ENCODE results near the gene BACE1-AS.
"Not testable (repeated sequence)": the region's sequence is repeated elsewhere in the genome, so short reads cannot be mapped to it uniquely, and the experiment has no call there.

The BACE1-AS gene

DNA sequence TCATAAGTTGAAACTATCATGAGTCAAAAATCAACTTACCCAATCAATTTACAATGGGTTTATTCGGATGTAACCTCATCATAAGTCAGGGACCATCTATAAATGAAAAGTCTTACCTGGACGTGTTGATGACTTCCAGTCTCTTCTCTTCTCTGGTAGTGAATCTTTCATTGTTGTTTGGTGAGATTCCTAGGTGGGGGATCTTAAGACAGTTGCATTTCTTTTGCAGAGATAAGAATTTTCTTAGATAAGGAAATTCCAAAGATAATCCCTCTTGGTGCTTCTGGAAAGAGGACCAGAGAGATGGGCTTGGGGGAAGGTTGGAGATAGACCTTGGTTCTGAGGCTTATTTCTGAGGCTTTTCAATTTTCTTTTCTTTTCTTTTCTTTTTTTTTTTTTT, 21.3 kb upstream of the BACE1-AS start:
- Histone ChIP-seq H3K36me3 (ENCODE audit: insufficient read depth, low read length) (no peaks in the 10 kb centered on the region), H3K9me2 (replicated peaks; ENCODE audit: low read depth, low read length) (no peaks in the 10 kb centered on the region)

GRCh38 chr11:117271208-117271607, 19.9 kb upstream of the BACE1-AS start:
- no peak overlapping the region for H3K4me3 ChIP-seq (ENCODE audit: low read length, poor library complexity, severe bottlenecking)
- no peak overlapping the region for H3K9ac ChIP-seq (ENCODE audit: low read depth, low read length, poor library complexity, severe bottlenecking)
- H4K20me1 ChIP-seq (ENCODE audit: insufficient read depth, low read length, poor library complexity, severe bottlenecking): no peaks in the 10 kb centered on the region
- no peak for TF ChIP-seq CTCF (conservative IDR thresholded peaks at IDR 0.05; ENCODE audit: low read length)
- TF ChIP-seq EZH2phosphoT487 (IDR thresholded peaks at IDR 0.05; ENCODE audit: borderline replicate concordance): no peak
- H3K4me1 ChIP-seq (ENCODE audit: insufficient read depth, low read length, poor library complexity, severe bottlenecking): no peaks in the 10 kb centered on the region
- no peaks in the 10 kb centered on the region for H3K27me3 ChIP-seq (ENCODE audit: insufficient read depth, low read length, poor library complexity, severe bottlenecking)
- H3K4me2 ChIP-seq (ENCODE audit: low read depth, low read length, poor library complexity, severe bottlenecking): no peak overlapping the region
- H3K36me3 ChIP-seq (ENCODE audit: insufficient read depth, low read length): no peaks in the 10 kb centered on the region
- H3F3A ChIP-seq (ENCODE audit: low read depth): no peaks in the 10 kb centered on the region
- no peaks in the 10 kb centered on the region for H3K9me2 ChIP-seq (replicated peaks; ENCODE audit: low read depth, low read length)
- no peaks in the 10 kb centered on the region for H3K9me3 ChIP-seq (ENCODE audit: insufficient read depth, low read depth, low read length)
- H3K79me2 ChIP-seq (ENCODE audit: insufficient read depth, low read length): no peaks in the 10 kb centered on the region
- no peak overlapping the region for H2AFZ ChIP-seq (ENCODE audit: low read length)

More for the DNA sequence above, 21.3 kb upstream of the BACE1-AS start:
- TF ChIP-seq EZH2phosphoT487 (IDR thresholded peaks at IDR 0.05; ENCODE audit: borderline replicate concordance): no peak
- no peak for TF ChIP-seq CTCF (conservative IDR thresholded peaks at IDR 0.05; ENCODE audit: low read length)
- Histone ChIP-seq H3K9ac (ENCODE audit: low read depth, low read length, poor library complexity, severe bottlenecking) (no peak overlapping the region), H3K4me2 (ENCODE audit: low read depth, low read length, poor library complexity, severe bottlenecking) (no peak overlapping the region), H3K27me3 (ENCODE audit: insufficient read depth, low read length, poor library complexity, severe bottlenecking) (no peaks in the 10 kb centered on the region), H4K20me1 (ENCODE audit: insufficient read depth, low read length, poor library complexity, severe bottlenecking) (no peaks in the 10 kb centered on the region), H3K4me3 (ENCODE audit: low read length, poor library complexity, severe bottlenecking) (no peak overlapping the region), H3K9me3 (ENCODE audit: insufficient read depth, low read depth, low read length) (no peaks in the 10 kb centered on the region), H3K79me2 (ENCODE audit: insufficient read depth, low read length) (no peaks in the 10 kb centered on the region), H3K4me1 (ENCODE audit: insufficient read depth, low read length, poor library complexity, severe bottlenecking) (no peaks in the 10 kb centered on the region), H3F3A (ENCODE audit: low read depth) (no peaks in the 10 kb centered on the region), H2AFZ (ENCODE audit: low read length) (no peak overlapping the region)

DNA sequence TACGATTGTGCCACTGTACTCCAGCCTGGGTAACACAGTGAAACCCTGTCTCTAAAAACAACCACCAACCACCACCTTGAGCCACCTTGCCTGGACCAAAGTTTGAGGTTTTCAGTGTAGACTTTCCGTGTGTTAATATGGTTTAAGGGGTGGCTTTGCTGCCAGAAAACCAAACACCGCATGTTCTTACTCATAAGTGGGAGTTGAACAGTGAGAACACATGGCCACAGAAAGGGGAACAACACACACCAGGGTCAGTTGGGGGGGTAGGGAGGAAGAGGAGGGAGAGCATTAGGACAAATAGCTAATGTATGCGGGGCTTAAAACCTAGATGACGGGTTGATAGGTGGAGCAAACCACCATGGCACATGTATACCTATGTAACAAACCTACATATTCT, 19.0 kb upstream of the BACE1-AS start:
- not testable (repeated sequence) for H3K9me2 ChIP-seq (replicated peaks; ENCODE audit: low read depth, low read length); H3K4me2 ChIP-seq (ENCODE audit: low read depth, low read length, poor library complexity, severe bottlenecking); H2AFZ ChIP-seq (ENCODE audit: low read length); H3K9ac ChIP-seq (ENCODE audit: low read depth, low read length, poor library complexity, severe bottlenecking); H4K20me1 ChIP-seq (ENCODE audit: insufficient read depth, low read length, poor library complexity, severe bottlenecking); H3K79me2 ChIP-seq (ENCODE audit: insufficient read depth, low read length); H3F3A ChIP-seq (ENCODE audit: low read depth); H3K9me3 ChIP-seq (ENCODE audit: insufficient read depth, low read depth, low read length); H3K4me1 ChIP-seq (ENCODE audit: insufficient read depth, low read length, poor library complexity, severe bottlenecking); H3K36me3 ChIP-seq (ENCODE audit: insufficient read depth, low read length); H3K4me3 ChIP-seq (ENCODE audit: low read length, poor library complexity, severe bottlenecking); H3K27me3 ChIP-seq (ENCODE audit: insufficient read depth, low read length, poor library complexity, severe bottlenecking)

- TF ChIP-seq CTCF (conservative IDR thresholded peaks at IDR 0.05; ENCODE audit: low read length) (no peak), EZH2phosphoT487 (IDR thresholded peaks at IDR 0.05; ENCODE audit: borderline replicate concordance) (no peak)
- Histone ChIP-seq H3K4me3 (ENCODE audit: low read length, poor library complexity, severe bottlenecking) (no peak overlapping the region), H4K20me1 (ENCODE audit: insufficient read depth, low read length, poor library complexity, severe bottlenecking) (no peaks in the 10 kb centered on the region), H3K4me1 (ENCODE audit: insufficient read depth, low read length, poor library complexity, severe bottlenecking) (no peaks in the 10 kb centered on the region), H3K9me2 (replicated peaks; ENCODE audit: low read depth, low read length) (no peaks in the 10 kb centered on the region), H3F3A (ENCODE audit: low read depth) (no peaks in the 10 kb centered on the region), H3K9me3 (ENCODE audit: insufficient read depth, low read depth, low read length) (no peaks in the 10 kb centered on the region), H2AFZ (ENCODE audit: low read length) (no peak overlapping the region), H3K27me3 (ENCODE audit: insufficient read depth, low read length, poor library complexity, severe bottlenecking) (no peaks in the 10 kb centered on the region), H3K4me2 (ENCODE audit: low read depth, low read length, poor library complexity, severe bottlenecking) (no peak overlapping the region), H3K36me3 (ENCODE audit: insufficient read depth, low read length) (no peaks in the 10 kb centered on the region), H3K79me2 (ENCODE audit: insufficient read depth, low read length) (no peaks in the 10 kb centered on the region), H3K9ac (ENCODE audit: low read depth, low read length, poor library complexity, severe bottlenecking) (no peak overlapping the region)
Measured at GRCh38 chr11:117273550-117274289, 17.4 kb upstream of the BACE1-AS start.
